ENCODE data around the gene BATF3. TPM values are rescaled to one million over a fixed set of nuclear protein-coding genes. Genes with fewer than 3 reads are reported as not detected.

The BATF3 gene
- total RNA-seq, 3 donors from 2014 or later: 1.0 to 7.5 (median 1.9) TPM

DNA sequence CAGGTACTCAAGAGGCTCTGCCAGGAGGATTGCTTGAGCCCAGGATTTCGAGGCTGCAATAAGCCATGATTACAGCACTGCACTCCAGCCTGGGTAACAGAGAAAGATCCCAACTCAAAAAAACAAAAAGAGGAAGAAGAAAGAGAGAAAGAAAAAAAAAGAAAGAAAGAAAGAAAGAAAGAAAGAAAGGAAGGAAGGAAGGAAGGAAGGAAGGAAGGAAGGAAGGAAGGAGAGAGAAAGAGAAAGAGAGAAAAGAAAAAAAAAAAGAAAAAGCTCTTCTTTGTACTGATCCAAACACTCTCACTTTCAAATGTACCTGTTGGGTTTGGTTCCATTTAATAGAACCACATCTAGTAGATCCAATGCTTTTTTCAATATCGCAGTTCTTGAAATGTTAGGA, 11.8 kb downstream of the BATF3 start:
- no peak overlapping the region for H3K27ac ChIP-seq
- H3K36me3 ChIP-seq: no peaks in the 10 kb centered on the region
- no peaks in the 10 kb centered on the region for H3K27me3 ChIP-seq
- intact Hi-C loops (cut with DNase I; ENCODE audit: low total_unique reads): no loop called here
- DNase-seq (ENCODE audit: low spot score in 2 of 2): no peak
- H3K4me3 ChIP-seq: no peak overlapping the region
- H3K9me3 ChIP-seq: no peaks in the 10 kb centered on the region
- H3K4me1 ChIP-seq: no peaks in the 10 kb centered on the region
- no peak for TF ChIP-seq POLR2AphosphoS5 (IDR thresholded peaks at IDR 0.05)
- TF ChIP-seq, protein P1, sequence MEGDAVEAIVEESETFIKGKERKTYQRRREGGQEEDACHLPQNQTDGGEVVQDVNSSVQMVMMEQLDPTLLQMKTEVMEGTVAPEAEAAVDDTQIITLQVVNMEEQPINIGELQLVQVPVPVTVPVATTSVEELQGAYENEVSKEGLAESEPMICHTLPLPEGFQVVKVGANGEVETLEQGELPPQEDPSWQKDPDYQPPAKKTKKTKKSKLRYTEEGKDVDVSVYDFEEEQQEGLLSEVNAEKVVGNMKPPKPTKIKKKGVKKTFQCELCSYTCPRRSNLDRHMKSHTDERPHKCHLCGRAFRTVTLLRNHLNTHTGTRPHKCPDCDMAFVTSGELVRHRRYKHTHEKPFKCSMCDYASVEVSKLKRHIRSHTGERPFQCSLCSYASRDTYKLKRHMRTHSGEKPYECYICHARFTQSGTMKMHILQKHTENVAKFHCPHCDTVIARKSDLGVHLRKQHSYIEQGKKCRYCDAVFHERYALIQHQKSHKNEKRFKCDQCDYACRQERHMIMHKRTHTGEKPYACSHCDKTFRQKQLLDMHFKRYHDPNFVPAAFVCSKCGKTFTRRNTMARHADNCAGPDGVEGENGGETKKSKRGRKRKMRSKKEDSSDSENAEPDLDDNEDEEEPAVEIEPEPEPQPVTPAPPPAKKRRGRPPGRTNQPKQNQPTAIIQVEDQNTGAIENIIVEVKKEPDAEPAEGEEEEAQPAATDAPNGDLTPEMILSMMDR (IDR thresholded peaks at IDR 0.05): no peak
- TF ChIP-seq POLR2A (IDR thresholded peaks at IDR 0.05): no peak

GRCh38 chr1:212686591-212686990, 13.0 kb downstream of the BATF3 start:
- Histone ChIP-seq H3K27ac (no peak overlapping the region), H3K4me1 (no peaks in the 10 kb centered on the region), H3K27me3 (no peaks in the 10 kb centered on the region), H3K4me3 (no peak overlapping the region), H3K9me3 (no peaks in the 10 kb centered on the region), H3K36me3 (no peaks in the 10 kb centered on the region)
- no peak for DNase-seq (ENCODE audit: low spot score in 2 of 2)
- intact Hi-C loops (cut with DNase I; ENCODE audit: low total_unique reads): no loop called here
- no peak for TF ChIP-seq POLR2AphosphoS5 (IDR thresholded peaks at IDR 0.05)
- TF ChIP-seq, protein P1 (IDR thresholded peaks at IDR 0.05): no peak
- TF ChIP-seq POLR2A (IDR thresholded peaks at IDR 0.05): no peak

DNA sequence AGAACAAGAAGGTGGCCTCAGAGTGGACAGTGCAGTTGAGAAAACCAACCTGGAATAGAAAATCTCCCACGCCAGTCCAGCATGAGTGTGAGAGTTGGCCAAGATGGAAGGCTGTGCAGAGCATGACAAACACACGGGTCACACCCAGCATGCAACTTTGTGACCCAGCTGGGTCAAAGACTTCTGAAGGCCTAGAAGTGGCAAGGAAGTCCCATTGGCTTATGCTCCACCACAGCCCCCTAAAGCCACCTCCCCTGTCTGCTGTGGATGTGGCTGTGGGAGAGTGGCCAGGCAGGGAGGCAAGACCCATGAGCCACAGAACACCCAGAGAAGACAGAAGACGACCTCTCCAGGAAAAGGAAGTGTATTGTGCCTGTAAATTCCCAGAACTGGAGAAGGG, 13.6 kb downstream of the BATF3 start:
- Histone ChIP-seq H3K9me3 (no peaks in the 10 kb centered on the region), H3K4me1 (no peaks in the 10 kb centered on the region), H3K27me3 (no peaks in the 10 kb centered on the region), H3K4me3 (no peak overlapping the region), H3K36me3 (no peaks in the 10 kb centered on the region), H3K27ac (no peak overlapping the region)
- no peak for DNase-seq (ENCODE audit: low spot score in 2 of 2)
- intact Hi-C loops (cut with DNase I; ENCODE audit: low total_unique reads): no loop called here
- TF ChIP-seq POLR2A (IDR thresholded peaks at IDR 0.05) (no peak), POLR2AphosphoS5 (IDR thresholded peaks at IDR 0.05) (no peak)
- TF ChIP-seq, protein P1 (IDR thresholded peaks at IDR 0.05): no peak

- H3K4me1 ChIP-seq: no peaks in the 10 kb centered on the region
- no peaks in the 10 kb centered on the region for H3K27me3 ChIP-seq
- H3K36me3 ChIP-seq: no peaks in the 10 kb centered on the region
- intact Hi-C loops (cut with DNase I; ENCODE audit: low total_unique reads): no loop called here
- no peaks in the 10 kb centered on the region for H3K9me3 ChIP-seq
- no peak overlapping the region for H3K4me3 ChIP-seq
- no peak overlapping the region for H3K27ac ChIP-seq
- DNase-seq (ENCODE audit: low spot score in 2 of 2): no peak
- TF ChIP-seq, protein P1 (IDR thresholded peaks at IDR 0.05): no peak
- TF ChIP-seq POLR2A (IDR thresholded peaks at IDR 0.05) (no peak), POLR2AphosphoS5 (IDR thresholded peaks at IDR 0.05) (no peak)
Measured at GRCh38 chr1:212685429-212685828, 14.2 kb downstream of the BATF3 start.

- TF ChIP-seq, protein P1 (IDR thresholded peaks at IDR 0.05): no peak
- no peak for TF ChIP-seq POLR2AphosphoS5 (IDR thresholded peaks at IDR 0.05)
- no peak for TF ChIP-seq POLR2A (IDR thresholded peaks at IDR 0.05)
- Histone ChIP-seq H3K9me3 (no peaks in the 10 kb centered on the region), H3K27ac (no peak overlapping the region), H3K36me3 (no peaks in the 10 kb centered on the region), H3K27me3 (no peaks in the 10 kb centered on the region), H3K4me3 (no peak overlapping the region), H3K4me1 (no peaks in the 10 kb centered on the region)
- intact Hi-C loops (cut with DNase I; ENCODE audit: low total_unique reads): no loop called here
- DNase-seq (ENCODE audit: low spot score in 2 of 2): no peak
Measured at GRCh38 chr1:212684521-212685090, 15.0 kb downstream of the BATF3 start.

Data from breast epithelium (tissue), 4 donors.